HEK293T (cell line): Measurements from ENCODE around the gene ZNF692.

Experiments used
- CTCF ChIA-PET: fragments of 350-600 bp; formaldehyde crosslinking; extraction: SDS; loops from one replicate; lab custom pipeline; 2021; ENCODE audit warnings: antibody characterized with exemption, inconsistent platforms; lab: Yijun Ruan, JAX
- POLR2A ChIA-PET: fragments of 350-600 bp; formaldehyde crosslinking; extraction: SDS; loops from one replicate; lab custom pipeline; 2020; ENCODE audit warnings: antibody characterized with exemption, inconsistent platforms; lab: Yijun Ruan, JAX
- DNase-seq: peaks from one replicate; pipeline ENCODE4 v3.0.0; 2012; ENCODE audit warnings: mixed read lengths; ENCODE audit errors: extremely low spot score
- ARNT ChIP-seq: fragments of 450-650 bp; IDR thresholded peaks from 2 replicates; pipeline ENCODE4 v1.6.1; 2017; ENCODE audit warnings: mild to moderate bottlenecking
- BHLHE40 ChIP-seq: fragments of 450-650 bp; IDR thresholded peaks from 2 replicates; pipeline ENCODE4 v1.6.1; 2016; ENCODE audit warnings: mild to moderate bottlenecking, moderate library complexity, borderline replicate concordance
- CTBP1 ChIP-seq: fragments of 450-650 bp; IDR thresholded peaks from 2 replicates; pipeline ENCODE4 v1.6.1; 2016; ENCODE audit warnings: borderline replicate concordance
- ELF4 ChIP-seq: fragments of 450-650 bp; IDR thresholded peaks from 2 replicates; pipeline ENCODE4 v1.6.1; 2017; ENCODE audit warnings: antibody characterized with exemption
- FOXA1 ChIP-seq: fragments of 450-650 bp; IDR thresholded peaks from 2 replicates; pipeline ENCODE4 v1.6.1; 2016; ENCODE audit warnings: mild to moderate bottlenecking
- FOXK2 ChIP-seq: fragments of 450-650 bp; IDR thresholded peaks from 2 replicates; pipeline ENCODE4 v1.6.1; 2016; ENCODE audit warnings: mild to moderate bottlenecking
- FOXM1 ChIP-seq: fragments of 450-650 bp; IDR thresholded peaks from 2 replicates; pipeline ENCODE4 v1.6.1; 2017; ENCODE audit warnings: mild to moderate bottlenecking, borderline replicate concordance
- HDGF ChIP-seq: fragments of 450-650 bp; IDR thresholded peaks from 2 replicates; pipeline ENCODE4 v1.6.1; 2017; ENCODE audit warnings: antibody characterized with exemption, borderline replicate concordance
- L3MBTL2 ChIP-seq: fragments of 450-650 bp; conservative IDR thresholded peaks from 2 replicates; pipeline ENCODE4 v1.6.1; 2016; ENCODE audit warnings: mild to moderate bottlenecking
- LEF1 ChIP-seq: fragments of 450-650 bp; IDR thresholded peaks from 2 replicates; pipeline ENCODE4 v1.6.1; 2017; ENCODE audit warnings: mild to moderate bottlenecking, borderline replicate concordance
- NFRKB ChIP-seq: fragments of 450-650 bp; IDR thresholded peaks from 2 replicates; pipeline ENCODE4 v1.6.1; 2016; ENCODE audit warnings: mild to moderate bottlenecking, moderate library complexity
- SP1 ChIP-seq: fragments of 450-650 bp; IDR thresholded peaks from 2 replicates; pipeline ENCODE4 v1.6.1; 2017
- SUZ12 ChIP-seq: fragments of 450-650 bp; IDR thresholded peaks from 2 replicates; pipeline ENCODE4 v1.6.1; 2016; ENCODE audit warnings: mild to moderate bottlenecking
- TARDBP ChIP-seq: fragments of 450-650 bp; IDR thresholded peaks from 2 replicates; pipeline ENCODE4 v1.6.1; 2016
- ZNF384 ChIP-seq: fragments of 450-650 bp; IDR thresholded peaks from 2 replicates; pipeline ENCODE4 v1.6.1; 2016
- TF ChIP-seq, protein P1 (sequence below): fragments of 450-650 bp; IDR thresholded peaks from 2 replicates; pipeline ENCODE4 v1.6.1; 2016

ZNF692 gene

GRCh38 chr1:248816042-248816851, 42.6 kb downstream of the ZNF692 start:
- ChIA-PET POLR2A (no interaction called here), CTCF (no interaction called here)
- TF ChIP-seq SP1 (no peak), TARDBP (no peak), FOXK2 (no peak), NFRKB (no peak), BHLHE40 (no peak), ZNF384 (no peak), FOXM1 (no peak), CTBP1 (no peak), FOXA1 (no peak), L3MBTL2 (no peak), HDGF (no peak), LEF1 (no peak), ARNT (no peak), ELF4 (no peak), SUZ12 (no peak)
- TF ChIP-seq, protein P1, sequence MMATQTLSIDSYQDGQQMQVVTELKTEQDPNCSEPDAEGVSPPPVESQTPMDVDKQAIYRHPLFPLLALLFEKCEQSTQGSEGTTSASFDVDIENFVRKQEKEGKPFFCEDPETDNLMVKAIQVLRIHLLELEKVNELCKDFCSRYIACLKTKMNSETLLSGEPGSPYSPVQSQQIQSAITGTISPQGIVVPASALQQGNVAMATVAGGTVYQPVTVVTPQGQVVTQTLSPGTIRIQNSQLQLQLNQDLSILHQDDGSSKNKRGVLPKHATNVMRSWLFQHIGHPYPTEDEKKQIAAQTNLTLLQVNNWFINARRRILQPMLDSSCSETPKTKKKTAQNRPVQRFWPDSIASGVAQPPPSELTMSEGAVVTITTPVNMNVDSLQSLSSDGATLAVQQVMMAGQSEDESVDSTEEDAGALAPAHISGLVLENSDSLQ = no peak
- no peak for DNase-seq

DNA sequence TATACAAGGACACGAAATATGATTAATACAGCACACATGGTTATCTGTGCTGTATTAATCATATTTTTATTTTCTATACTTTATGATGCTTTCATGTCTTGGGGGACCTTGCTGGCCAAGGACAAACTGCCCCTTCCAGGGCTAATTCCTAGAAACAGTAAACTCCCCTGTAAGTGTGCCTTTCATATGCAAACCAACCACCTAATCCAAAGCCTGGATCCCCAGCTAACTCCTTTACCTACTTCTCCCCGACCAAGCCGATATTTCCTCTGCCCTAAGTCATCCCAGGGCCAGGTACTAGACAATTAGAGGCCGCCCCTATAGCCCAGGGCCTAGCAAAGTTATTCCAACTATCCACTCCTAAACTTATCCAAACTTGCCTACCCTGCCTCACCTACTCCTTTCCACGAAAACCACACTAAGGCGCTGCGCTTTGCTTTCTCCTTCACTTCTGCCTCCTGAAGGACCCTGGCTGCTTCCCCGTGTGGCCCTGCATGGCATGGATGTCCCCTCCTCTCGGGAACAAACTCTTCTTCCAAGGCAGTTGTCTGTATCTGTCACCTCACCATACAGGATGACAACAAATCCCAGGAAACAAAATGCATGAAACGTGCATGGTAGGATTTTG, 43.4 kb downstream of the ZNF692 start:
- ChIA-PET CTCF (no interaction called here), POLR2A (no interaction called here)
- no peak for DNase-seq
- TF ChIP-seq L3MBTL2 = no peak
- TF ChIP-seq, protein P1 = no peak
- no peak for TF ChIP-seq ARNT
- no peak for TF ChIP-seq FOXM1
- no peak for TF ChIP-seq ZNF384
- TF ChIP-seq FOXA1 = no peak

GRCh38 chr1:248814351-248814750, 44.5 kb downstream of the ZNF692 start:
- CTCF ChIA-PET = no interaction called here
- POLR2A ChIA-PET = no interaction called here
- no peak for TF ChIP-seq SUZ12
- no peak for TF ChIP-seq L3MBTL2
- TF ChIP-seq ZNF384 = no peak
- TF ChIP-seq, protein P1 = no peak
- TF ChIP-seq HDGF = no peak
- no peak for TF ChIP-seq ARNT
- TF ChIP-seq BHLHE40 = no peak
- no peak for TF ChIP-seq NFRKB
- no peak for TF ChIP-seq ELF4
- TF ChIP-seq CTBP1 = no peak
- TF ChIP-seq FOXM1 = no peak

DNA sequence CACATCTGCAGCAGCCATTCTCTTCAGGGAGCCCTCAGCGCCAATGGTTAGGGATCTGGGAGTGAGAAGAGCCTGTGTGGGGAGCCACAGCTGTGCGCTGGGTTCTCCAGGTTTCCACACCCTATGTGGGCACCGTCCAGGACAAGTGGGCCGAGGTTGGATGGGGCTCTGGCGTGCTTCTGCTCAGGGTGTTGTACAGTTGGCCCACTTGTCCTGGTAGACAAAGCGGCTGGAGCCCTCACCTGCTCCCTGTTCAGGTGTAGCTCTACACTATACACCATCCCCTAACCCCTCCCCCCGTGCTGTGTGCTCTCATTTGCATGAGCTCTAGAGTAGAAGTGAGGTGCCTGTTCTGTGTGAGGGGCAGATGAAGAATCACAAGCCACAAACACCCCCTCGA, 45.3 kb downstream of the ZNF692 start:
- TF ChIP-seq NFRKB = no peak
- TF ChIP-seq FOXA1 = no peak
- TF ChIP-seq L3MBTL2 = no peak
- no peak for TF ChIP-seq TARDBP
- TF ChIP-seq FOXK2 = no peak
- TF ChIP-seq FOXM1 = no peak
- no peak for TF ChIP-seq BHLHE40
- TF ChIP-seq HDGF = no peak
- TF ChIP-seq LEF1 = no peak
- TF ChIP-seq ZNF384 = no peak
- no peak for TF ChIP-seq ARNT
- TF ChIP-seq CTBP1 = no peak
- TF ChIP-seq, protein P1 = no peak
- TF ChIP-seq SP1 = no peak
- TF ChIP-seq ELF4 = no peak
- TF ChIP-seq SUZ12 = no peak
- POLR2A ChIA-PET = interaction anchor here (0.6 to 1.2 kb wide), 2 partner anchors 10 to 13 kb away, joined by 3 read pairs; partner anchors contain the start of gene SH3BP5L
- CTCF ChIA-PET = no interaction called here
- no peak for DNase-seq

More at GRCh38 chr1:248814351-248814750, 44.5 kb downstream of the ZNF692 start:
- DNase-seq = no peak

DNA sequence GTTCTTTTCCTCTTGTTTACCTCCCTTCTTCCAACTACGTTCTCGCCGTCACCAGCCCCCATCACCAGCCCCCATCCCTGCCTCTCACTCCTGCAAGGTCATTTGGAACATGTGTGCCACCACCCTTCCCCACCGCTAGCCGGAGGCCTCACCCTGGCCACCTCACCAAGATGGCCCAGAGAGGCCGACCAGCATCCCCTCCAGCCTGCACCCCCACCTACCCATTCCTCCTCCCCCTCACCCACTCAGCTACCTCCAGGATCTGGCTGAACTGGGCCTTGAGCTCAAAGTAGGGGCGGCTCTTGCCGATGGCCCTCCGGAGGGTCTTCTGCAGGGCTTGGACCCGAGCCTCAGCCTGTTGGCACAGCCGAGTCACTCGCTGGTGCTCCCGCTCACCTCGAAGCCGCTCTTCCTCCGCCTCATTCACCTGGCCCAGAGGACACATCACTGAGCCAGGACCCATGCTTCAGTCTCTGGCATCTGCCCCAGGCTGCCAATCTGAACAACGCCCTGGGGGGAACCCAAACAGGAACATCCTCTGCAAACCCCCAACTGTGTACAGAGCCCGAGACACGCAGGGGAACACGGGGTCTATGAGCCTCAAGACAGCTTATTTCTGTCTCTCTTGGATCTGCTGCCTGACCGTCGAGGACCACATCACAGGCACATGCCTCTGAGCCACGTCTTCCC, 46.0 kb downstream of the ZNF692 start:
- POLR2A ChIA-PET = interaction anchor here (1.2 kb wide), 1 partner anchor 13 kb away, joined by 3 read pairs; the partner anchor contains the start of gene SH3BP5L
- DNase-seq = no peak
- no peak for TF ChIP-seq CTBP1
- CTCF ChIA-PET = no interaction called here
